Esophagus muscularis mucosa (tissue), 4 donors: ENCODE measurements around the gene DAZL. TPM values are rescaled to one million over a fixed set of nuclear protein-coding genes. Genes with fewer than 3 reads are reported as not detected.

Experiments used
- DNase-seq: peaks from one replicate; pipeline ENCODE4 v3.0.0-alpha.2; 2017; ENCODE audit errors: extremely low spot score
- H3K27ac ChIP-seq, 4 donors: fragments of 200-600 bp; sonication (generic); replicated peaks in 1 of 4; 1 replicate in 3 of 4; 2 replicates in 1 of 4; pipeline ENCODE4 v1.5.1; 2016 to 2019; ENCODE audit warnings: mild to moderate bottlenecking in 1 of 4
- H3K27me3 ChIP-seq, 4 donors: fragments of 200-600 bp; sonication (generic); one replicate each; pipeline versions ENCODE4 v1.5.1 to v1.6.0; 2016 to 2019
- H3K36me3 ChIP-seq, 4 donors: fragments of 200-600 bp; sonication (generic); one replicate each; pipeline ENCODE4 v1.5.1; 2016 to 2019
- H3K4me1 ChIP-seq, 4 donors: fragments of 200-600 bp; sonication (generic); one replicate each; pipeline ENCODE4 v1.5.1; 2016 to 2019
- H3K4me3 ChIP-seq, 4 donors: fragments of 200-600 bp; sonication (generic); 1 replicate in 2 of 4; 2 replicates in 2 of 4; pipeline ENCODE4 v1.5.1; 2016 to 2019; ENCODE audit warnings: mild to moderate bottlenecking in 4 of 4, moderate library complexity in 1 of 4
- H3K9me3 ChIP-seq, 4 donors: fragments of 200-600 bp; sonication (generic); 1 replicate in 3 of 4; 2 replicates in 1 of 4; pipeline ENCODE4 v1.5.1; 2016 to 2019
- EP300 ChIP-seq: sonication (generic); formaldehyde crosslinking; IDR thresholded peaks from one replicate; pipeline ENCODE4 v1.6.1; 2017; ENCODE audit warnings: antibody characterized with exemption
- POLR2A ChIP-seq: fragments of 450-650 bp; IDR thresholded peaks from one replicate; pipeline ENCODE4 v1.6.1; 2017; ENCODE audit warnings: antibody characterized with exemption, moderate library complexity, mild to moderate bottlenecking, low read depth
- POLR2AphosphoS5 ChIP-seq, 2 donors: sonication (generic); formaldehyde crosslinking; IDR thresholded peaks; one replicate each; pipeline ENCODE4 v1.6.1; 2017; ENCODE audit warnings: antibody characterized with exemption in 2 of 2
- WGBS: methylation state at CpG from one replicate; pipeline ENCODE4 v1.1.5; 2018; 5-methylcytosine and 5-hydroxymethylcytosine counted together
- intact Hi-C: fragments of 100-400 bp; cut with DNase I; formaldehyde crosslinking; loops from one replicate; pipeline ENCODE4 v1.15.1; 2023
- total RNA-seq, 4 donors: library from RNA; depleted of rRNA; stranded (reverse); fragments of >200 nt; gene quantifications; one replicate each; pipeline versions ENCODE4 v1.1.0 to v1.2.1, GENCODE V29; 2016
- TF ChIP-seq, protein P1 (sequence below), 3 experiments: fragments of 200-600 bp in 2 of 3; fragments of 450-650 bp in 1 of 3; sonication (generic) in 2 of 3; IDR thresholded peaks; one replicate each; pipeline ENCODE4 v1.5.1; 2017 to 2019; ENCODE audit warnings: antibody characterized with exemption in 3 of 3, mild to moderate bottlenecking in 2 of 3, moderate library complexity in 1 of 3

DAZL gene
- total RNA-seq, 4 donors from 2014 or later = not detected

DNA sequence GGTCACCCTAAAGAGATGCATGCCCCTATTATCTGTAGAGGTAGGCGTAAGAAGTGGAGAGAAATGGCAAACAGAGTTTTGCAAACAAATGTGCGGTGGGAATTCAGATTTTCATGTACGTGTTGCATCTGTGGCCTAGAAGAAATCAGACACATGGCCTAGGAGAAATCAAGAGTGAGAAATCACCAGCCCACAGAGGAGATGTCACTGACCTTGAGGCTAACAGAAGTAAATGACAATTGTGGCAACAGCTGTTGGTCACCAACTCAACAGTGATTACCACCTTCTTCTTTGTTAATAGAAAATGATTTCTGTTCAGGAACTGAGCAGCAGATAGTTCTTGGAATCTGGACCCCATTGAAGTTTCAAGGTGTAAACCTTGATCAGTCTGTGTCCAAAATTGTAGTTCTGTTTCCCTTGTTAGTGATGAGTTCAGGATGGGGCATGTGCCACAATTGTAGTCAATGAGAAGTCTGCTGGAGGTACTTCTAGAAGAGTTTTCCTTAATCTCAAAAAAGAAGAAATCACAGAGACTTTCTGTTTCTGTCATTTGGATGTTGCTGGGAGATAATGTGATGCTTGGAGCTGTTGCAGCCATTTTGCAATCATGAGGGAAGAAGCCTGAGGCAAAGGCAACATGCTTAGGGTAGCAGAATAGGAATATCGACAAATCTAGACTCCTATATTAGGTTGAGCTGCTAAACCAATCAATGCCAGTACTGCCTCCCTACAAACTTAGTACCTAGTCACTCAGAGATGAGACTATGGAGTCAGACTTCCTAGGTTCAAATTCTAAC is 57.5 kb downstream of the DAZL start:
- Histone ChIP-seq H3K9me3 (no peaks in the 10 kb centered on the region), H3K27me3 (no peaks in the 10 kb centered on the region), H3K36me3 (no peaks in the 10 kb centered on the region), H3K27ac (peak overlapping the region in 2 of 4 donors; percentile 4 to 29), H3K4me3 (no peak overlapping the region), H3K4me1 (peaks cover 9 to 19% (median 14%) of the 10 kb centered on the region in 4 donors)
- TF ChIP-seq POLR2AphosphoS5 (IDR thresholded peaks at IDR 0.05) (no peak), EP300 (no peak), POLR2A (no peak)
- TF ChIP-seq, protein P1, sequence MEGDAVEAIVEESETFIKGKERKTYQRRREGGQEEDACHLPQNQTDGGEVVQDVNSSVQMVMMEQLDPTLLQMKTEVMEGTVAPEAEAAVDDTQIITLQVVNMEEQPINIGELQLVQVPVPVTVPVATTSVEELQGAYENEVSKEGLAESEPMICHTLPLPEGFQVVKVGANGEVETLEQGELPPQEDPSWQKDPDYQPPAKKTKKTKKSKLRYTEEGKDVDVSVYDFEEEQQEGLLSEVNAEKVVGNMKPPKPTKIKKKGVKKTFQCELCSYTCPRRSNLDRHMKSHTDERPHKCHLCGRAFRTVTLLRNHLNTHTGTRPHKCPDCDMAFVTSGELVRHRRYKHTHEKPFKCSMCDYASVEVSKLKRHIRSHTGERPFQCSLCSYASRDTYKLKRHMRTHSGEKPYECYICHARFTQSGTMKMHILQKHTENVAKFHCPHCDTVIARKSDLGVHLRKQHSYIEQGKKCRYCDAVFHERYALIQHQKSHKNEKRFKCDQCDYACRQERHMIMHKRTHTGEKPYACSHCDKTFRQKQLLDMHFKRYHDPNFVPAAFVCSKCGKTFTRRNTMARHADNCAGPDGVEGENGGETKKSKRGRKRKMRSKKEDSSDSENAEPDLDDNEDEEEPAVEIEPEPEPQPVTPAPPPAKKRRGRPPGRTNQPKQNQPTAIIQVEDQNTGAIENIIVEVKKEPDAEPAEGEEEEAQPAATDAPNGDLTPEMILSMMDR (IDR thresholded peaks at IDR 0.05) = no peak
- DNase-seq = peak; percentile 17
- WGBS = 91% methylated on average over 4 of the region's 4 CpGs
- intact Hi-C loops = no loop called here

DNA sequence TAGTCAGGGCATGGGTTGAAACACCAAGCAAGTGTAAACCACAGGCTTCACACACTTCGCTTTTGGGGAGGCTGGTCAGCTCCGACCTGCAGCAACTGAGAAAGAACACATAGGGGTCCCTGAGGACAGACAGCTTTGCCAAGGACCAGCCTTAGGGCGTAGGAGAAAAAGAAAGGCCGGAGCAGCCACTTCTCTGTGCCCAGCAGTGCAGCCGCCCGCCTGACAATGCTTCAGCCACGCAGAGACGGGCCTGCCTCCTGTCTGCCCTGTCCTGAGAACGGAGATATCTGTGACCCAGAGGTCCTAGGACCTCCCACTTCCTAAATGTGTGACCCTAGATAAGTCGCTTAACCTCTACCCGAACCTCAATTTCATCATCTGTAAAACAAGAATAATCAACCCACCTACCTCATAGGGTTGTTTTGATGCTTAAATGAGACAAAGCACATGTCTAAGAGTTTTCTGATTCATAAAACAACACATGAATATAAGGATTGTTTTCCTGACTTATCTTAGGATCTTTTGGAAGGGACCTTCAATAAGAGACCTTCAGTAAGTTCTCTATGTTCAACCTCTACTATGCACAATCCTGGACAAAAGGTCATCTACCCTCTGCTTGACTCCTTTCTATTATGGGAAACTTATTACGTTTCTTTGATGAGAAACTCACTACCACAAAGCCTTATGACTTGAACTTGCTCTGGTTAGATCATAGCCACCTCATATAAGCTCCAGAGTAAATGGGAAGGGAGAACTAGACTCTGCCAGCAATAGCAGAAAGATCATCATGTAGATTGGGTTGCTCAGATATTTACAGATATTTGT is 58.8 kb downstream of the DAZL start:
- no peaks in the 10 kb centered on the region for H3K36me3 ChIP-seq
- no peak overlapping the region for H3K4me3 ChIP-seq
- TF ChIP-seq POLR2AphosphoS5 (IDR thresholded peaks at IDR 0.05) = peak in 1 of 2 donors; percentile 21
- no peak for TF ChIP-seq POLR2A
- TF ChIP-seq, protein P1 (IDR thresholded peaks at IDR 0.05) = no peak
- no peak for TF ChIP-seq EP300
- 79% methylated on average over 12 of the region's 12 CpGs for WGBS
- peaks cover 9 to 19% (median 14%) of the 10 kb centered on the region in 4 donors for H3K4me1 ChIP-seq
- intact Hi-C loops = no loop called here
- peak; percentile 50 for DNase-seq
- H3K27me3 ChIP-seq = no peaks in the 10 kb centered on the region
- no peaks in the 10 kb centered on the region for H3K9me3 ChIP-seq
- H3K27ac ChIP-seq = peak overlapping the region; percentile 31 to 56 (median 36)

DNA sequence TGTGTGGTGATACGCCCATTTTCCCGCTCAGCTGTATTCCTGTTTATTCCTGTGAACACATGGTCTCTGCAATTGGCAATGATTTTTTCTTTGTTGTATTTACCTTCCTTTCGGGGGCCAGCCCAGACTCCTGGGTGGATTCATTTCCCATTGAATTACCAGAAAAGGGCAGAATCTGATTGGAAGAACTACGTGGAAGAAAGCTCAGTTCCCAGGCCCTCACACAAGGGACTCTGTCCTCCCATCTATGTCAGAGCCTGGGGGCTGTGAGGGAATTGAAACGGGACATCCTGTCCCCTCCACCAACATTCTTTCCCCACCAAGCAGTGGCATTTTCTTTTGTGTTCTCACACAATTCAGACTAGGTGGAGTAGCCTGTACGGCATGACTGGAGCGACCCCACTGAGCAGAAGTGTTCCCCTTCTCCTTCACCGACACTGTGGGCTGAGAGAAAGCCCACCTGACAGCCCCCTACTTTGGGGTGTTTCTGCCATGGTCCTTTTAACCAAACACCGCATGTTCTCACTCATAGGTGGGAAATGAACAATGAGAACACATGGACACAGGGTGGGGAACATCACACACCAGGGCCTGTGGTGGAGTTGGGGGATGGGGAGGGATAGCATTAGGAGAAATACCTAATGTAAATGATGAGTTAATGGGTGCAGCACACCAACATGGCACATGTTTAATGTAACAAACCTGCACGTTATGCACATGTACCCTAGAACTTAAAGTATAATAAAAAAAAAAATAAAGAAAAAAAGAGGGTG is 59.6 kb downstream of the DAZL start:
- H3K4me1 ChIP-seq = peaks cover 5 to 19% (median 9%) of the 10 kb centered on the region in 4 donors
- H3K4me3 ChIP-seq = no peak overlapping the region
- no peaks in the 10 kb centered on the region for H3K9me3 ChIP-seq
- DNase-seq = peak; percentile 53
- intact Hi-C loops = no loop called here
- H3K27ac ChIP-seq = peak overlapping the region; percentile 31 to 56 (median 36)
- no peak for TF ChIP-seq POLR2A
- peak; percentile 50 for TF ChIP-seq EP300
- TF ChIP-seq, protein P1 (IDR thresholded peaks at IDR 0.05) = no peak
- TF ChIP-seq POLR2AphosphoS5 (IDR thresholded peaks at IDR 0.05) = peak in 1 of 2 donors; percentile 6
- H3K27me3 ChIP-seq = no peaks in the 10 kb centered on the region
- WGBS = 80% methylated on average over 10 of the region's 10 CpGs
- H3K36me3 ChIP-seq = no peaks in the 10 kb centered on the region

DNA sequence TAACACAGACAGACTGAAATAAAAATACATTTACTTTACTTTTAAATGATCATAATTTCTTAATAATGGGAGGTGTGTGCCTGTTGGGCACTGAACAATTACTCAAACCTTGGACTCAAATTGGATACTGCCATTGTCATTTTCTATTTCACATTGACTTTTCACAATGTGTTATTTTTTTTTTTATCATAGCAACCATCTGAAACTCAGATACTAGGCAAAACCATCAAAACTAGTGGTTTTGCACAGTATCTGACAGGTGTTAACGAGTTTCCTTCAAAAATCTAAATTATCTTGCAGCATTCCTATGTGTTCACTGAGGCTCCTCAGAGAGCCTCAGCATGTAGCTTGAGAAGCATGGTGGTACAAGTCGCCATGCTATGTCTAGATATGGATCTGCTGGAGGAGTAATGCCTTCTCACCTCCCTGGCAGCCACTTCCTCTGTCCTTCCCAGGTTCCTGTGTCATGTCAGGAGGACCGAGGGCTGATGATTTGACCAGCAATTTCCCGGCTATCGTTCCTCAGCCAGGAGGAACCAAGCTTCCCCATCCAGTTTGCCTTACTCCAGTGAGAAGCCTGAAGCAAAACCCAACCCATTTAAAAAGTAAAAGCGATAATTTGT is 61.9 kb downstream of the DAZL start:
- no peaks in the 10 kb centered on the region for H3K27me3 ChIP-seq
- WGBS = 94% methylated on average over 6 of the region's 6 CpGs

More for the DNA sequence above, 61.9 kb downstream of the DAZL start:
- Histone ChIP-seq H3K36me3 (no peaks in the 10 kb centered on the region), H3K4me3 (no peak overlapping the region), H3K9me3 (no peaks in the 10 kb centered on the region), H3K4me1 (peaks cover 0 to 13% (median 3%) of the 10 kb centered on the region in 4 donors), H3K27ac (no peak overlapping the region)
- DNase-seq = peak; percentile 12
- intact Hi-C loops = no loop called here
- no peak for TF ChIP-seq POLR2AphosphoS5 (IDR thresholded peaks at IDR 0.05)
- no peak for TF ChIP-seq POLR2A
- no peak for TF ChIP-seq EP300
- TF ChIP-seq, protein P1 (IDR thresholded peaks at IDR 0.05) = no peak
